Retinal pigment epithelial cell (primary cell): ENCODE results near the gene SETD1B.
"Not testable (repeated sequence)": the region's sequence is repeated elsewhere in the genome, so short reads cannot be mapped to it uniquely, and the experiment has no call there.

Experiments used
- DNase-seq: peaks from one replicate; pipeline ENCODE4 v3.0.0-alpha.2; 2010; ENCODE audit warnings: low read depth
- H3K4me3 ChIP-seq: 2 replicates; pipeline ENCODE4 v1.5.1; 2011; ENCODE audit warnings: mild to moderate bottlenecking, low read length, control low read depth, moderate library complexity
- CTCF ChIP-seq: conservative IDR thresholded peaks from 2 replicates; pipeline ENCODE4 v1.5.1; 2011; ENCODE audit warnings: low read depth, low read length, control low read depth, inconsistent platforms

Gene SETD1B

GRCh38 chr12:121787063-121788025 lies 16.5 kb upstream of the SETD1B start:
- no peak overlapping the region for H3K4me3 ChIP-seq
- DNase-seq = no peak
- TF ChIP-seq CTCF = no peak

- TF ChIP-seq CTCF = no peak
- DNase-seq = no peak
- H3K4me3 ChIP-seq = no peak overlapping the region
These were observed 15.5 kb upstream of the SETD1B start for GRCh38 chr12:121788176-121788818.

- no peak for TF ChIP-seq CTCF
- DNase-seq = no peak
- H3K4me3 ChIP-seq = no peak overlapping the region
These were observed 14.5 kb upstream of the SETD1B start for GRCh38 chr12:121789233-121789781.

- no peak for DNase-seq
These were observed 13.7 kb upstream of the SETD1B start for GRCh38 chr12:121789800-121790728.

GRCh38 chr12:121790785-121791184 lies 13.0 kb upstream of the SETD1B start:
- not testable (repeated sequence) for DNase-seq, H3K4me3 ChIP-seq

More at GRCh38 chr12:121789800-121790728, 13.7 kb upstream of the SETD1B start:
- no peak overlapping the region for H3K4me3 ChIP-seq
- TF ChIP-seq CTCF = no peak

- TF ChIP-seq CTCF = no peak
- H3K4me3 ChIP-seq = peak overlapping the region; percentile 63
- no peak for DNase-seq
These were observed 11.9 kb upstream of the SETD1B start for GRCh38 chr12:121791671-121792551.
